ENCODE results near the gene KRT38.
"Not testable (repeated sequence)": the region's sequence is repeated elsewhere in the genome, so short reads cannot be mapped to it uniquely, and the experiment has no call there.

Gene KRT38

GRCh38 chr17:41433586-41433985, 7.2 kb downstream of the KRT38 start:
- Histone ChIP-seq H3K27ac (ENCODE audit: poor library complexity, severe bottlenecking) (no peak overlapping the region), H3K4me1 (ENCODE audit: insufficient read depth, poor library complexity, severe bottlenecking) (no peaks in the 10 kb centered on the region), H3K36me3 (ENCODE audit: low read depth) (no peaks in the 10 kb centered on the region), H3K9me3 (ENCODE audit: severe bottlenecking) (no peaks in the 10 kb centered on the region), H3K4me3 (ENCODE audit: severe bottlenecking) (no peak overlapping the region), H3K27me3 (ENCODE audit: insufficient read depth, poor library complexity, severe bottlenecking) (no peaks in the 10 kb centered on the region)
- no peak for TF ChIP-seq CTCF (IDR thresholded peaks at IDR 0.05; ENCODE audit: poor library complexity, severe bottlenecking)
- DNase-seq (ENCODE audit: low spot score) = no peak
- no peak for ATAC-seq (ENCODE audit: low read depth)

- not testable (repeated sequence) for ATAC-seq (ENCODE audit: low read depth); H3K9me3 ChIP-seq (ENCODE audit: severe bottlenecking); H3K4me3 ChIP-seq (ENCODE audit: severe bottlenecking); H3K4me1 ChIP-seq (ENCODE audit: insufficient read depth, poor library complexity, severe bottlenecking); H3K27ac ChIP-seq (ENCODE audit: poor library complexity, severe bottlenecking); DNase-seq (ENCODE audit: low spot score); H3K36me3 ChIP-seq (ENCODE audit: low read depth); H3K27me3 ChIP-seq (ENCODE audit: insufficient read depth, poor library complexity, severe bottlenecking)
Measured at GRCh38 chr17:41430376-41430775, 10.4 kb downstream of the KRT38 start.

GRCh38 chr17:41429667-41430066, 11.1 kb downstream of the KRT38 start:
- Histone ChIP-seq H3K27me3 (ENCODE audit: insufficient read depth, poor library complexity, severe bottlenecking) (no peaks in the 10 kb centered on the region), H3K36me3 (ENCODE audit: low read depth) (no peaks in the 10 kb centered on the region), H3K4me3 (ENCODE audit: severe bottlenecking) (no peak overlapping the region), H3K4me1 (ENCODE audit: insufficient read depth, poor library complexity, severe bottlenecking) (no peaks in the 10 kb centered on the region), H3K27ac (ENCODE audit: poor library complexity, severe bottlenecking) (no peak overlapping the region), H3K9me3 (ENCODE audit: severe bottlenecking) (no peaks in the 10 kb centered on the region)
- no peak for DNase-seq (ENCODE audit: low spot score)
- no peak for ATAC-seq (ENCODE audit: low read depth)
- no peak for TF ChIP-seq CTCF (IDR thresholded peaks at IDR 0.05; ENCODE audit: poor library complexity, severe bottlenecking)

GRCh38 chr17:41428591-41429291, 12.0 kb downstream of the KRT38 start:
- no peaks in the 10 kb centered on the region for H3K36me3 ChIP-seq (ENCODE audit: low read depth)
- H3K4me1 ChIP-seq (ENCODE audit: insufficient read depth, poor library complexity, severe bottlenecking) = no peaks in the 10 kb centered on the region
- no peaks in the 10 kb centered on the region for H3K9me3 ChIP-seq (ENCODE audit: severe bottlenecking)
- no peak overlapping the region for H3K4me3 ChIP-seq (ENCODE audit: severe bottlenecking)
- DNase-seq (ENCODE audit: low spot score) (no peak), ATAC-seq (ENCODE audit: low read depth) (no peak)
- no peaks in the 10 kb centered on the region for H3K27me3 ChIP-seq (ENCODE audit: insufficient read depth, poor library complexity, severe bottlenecking)
- H3K27ac ChIP-seq (ENCODE audit: poor library complexity, severe bottlenecking) = no peak overlapping the region
- no peak for TF ChIP-seq CTCF (IDR thresholded peaks at IDR 0.05; ENCODE audit: poor library complexity, severe bottlenecking)

GRCh38 chr17:41424111-41424635, 16.6 kb downstream of the KRT38 start, which contains the start of gene KRT37:
Gene KRT37 (minus strand): TSS chr17:41424585. CDS start chr17:41424523, 62 bp downstream.
- Histone ChIP-seq H3K36me3 (ENCODE audit: low read depth) (no peaks in the 10 kb centered on the region), H3K27ac (ENCODE audit: poor library complexity, severe bottlenecking) (no peak within 1 kb of the TSS), H3K9me3 (ENCODE audit: severe bottlenecking) (no peaks in the 10 kb centered on the region), H3K27me3 (ENCODE audit: insufficient read depth, poor library complexity, severe bottlenecking) (no peaks in the 10 kb centered on the region), H3K4me1 (ENCODE audit: insufficient read depth, poor library complexity, severe bottlenecking) (peaks cover 24% of the 10 kb centered on the region), H3K4me3 (ENCODE audit: severe bottlenecking) (no peak within 1 kb of the TSS)
- TF ChIP-seq CTCF (IDR thresholded peaks at IDR 0.05; ENCODE audit: poor library complexity, severe bottlenecking) = no peak
- DNase-seq (ENCODE audit: low spot score) = no peak
- ATAC-seq (ENCODE audit: low read depth) = no peak

- peaks cover 37% of the 10 kb centered on the region for H3K4me1 ChIP-seq (ENCODE audit: insufficient read depth, poor library complexity, severe bottlenecking)
- H3K36me3 ChIP-seq (ENCODE audit: low read depth); H3K4me3 ChIP-seq (ENCODE audit: severe bottlenecking); H3K27me3 ChIP-seq (ENCODE audit: insufficient read depth, poor library complexity, severe bottlenecking); DNase-seq (ENCODE audit: low spot score); H3K27ac ChIP-seq (ENCODE audit: poor library complexity, severe bottlenecking); ATAC-seq (ENCODE audit: low read depth); H3K9me3 ChIP-seq (ENCODE audit: severe bottlenecking): not testable (repeated sequence)
Measured at GRCh38 chr17:41422586-41422985, 18.2 kb downstream of the KRT38 start.
